Gastrocnemius medialis (tissue), 4 donors: Measurements from ENCODE around the gene SLC12A3. TPM values are rescaled to one million over a fixed set of nuclear protein-coding genes. Genes with fewer than 3 reads are reported as not detected.

Source experiments
- ATAC-seq, 2 donors: fragments of 150-250 bp; one replicate each; pipeline ENCODE4 v1.9.1; 2016
- DNase-seq, 2 donors: peaks; one replicate each; pipeline ENCODE4 v3.0.0-alpha.2; 2019
- H3K27ac ChIP-seq, 4 donors: fragments of 200-600 bp; sonication (generic); 1 replicate in 1 of 4; 2 replicates in 3 of 4; pipeline ENCODE4 v1.5.1; 2016 to 2018; ENCODE audit warnings: mild to moderate bottlenecking in 2 of 4, moderate library complexity in 1 of 4
- H3K27me3 ChIP-seq, 3 donors: fragments of 200-600 bp; sonication (generic) in 2 of 3; 1 replicate in 1 of 3; 2 replicates in 2 of 3; pipeline versions ENCODE4 v1.5.1 to v1.6.0; 2016 to 2019; ENCODE audit warnings: mild to moderate bottlenecking in 1 of 3, moderate library complexity in 1 of 3
- H3K36me3 ChIP-seq, 2 donors: fragments of 200-600 bp; sonication (generic) in 1 of 2; one replicate each; pipeline ENCODE4 v1.5.1; 2017 to 2018
- H3K4me1 ChIP-seq, 2 donors: fragments of 200-600 bp; sonication (generic) in 1 of 2; one replicate each; pipeline ENCODE4 v1.5.1; 2016 to 2017; ENCODE audit warnings: mild to moderate bottlenecking in 2 of 2
- H3K4me3 ChIP-seq, 4 donors: fragments of 200-600 bp; sonication (generic) in 3 of 4; 1 replicate in 1 of 4; 2 replicates in 3 of 4; pipeline ENCODE4 v1.5.1; 2016 to 2019; ENCODE audit warnings: mild to moderate bottlenecking in 2 of 4
- H3K9me3 ChIP-seq, 3 donors: fragments of 200-600 bp; sonication (generic) in 2 of 3; 1 replicate in 1 of 3; 2 replicates in 2 of 3; pipeline ENCODE4 v1.5.1; 2016 to 2019
- CTCF ChIP-seq, 5 experiments: fragments of 450-650 bp in 3 of 5; fragments of 200-600 bp in 2 of 5; sonication (generic) in 2 of 5; IDR thresholded peaks in 4 of 5; conservative IDR thresholded peaks in 1 of 5; 1 replicate in 4 of 5; 2 replicates in 1 of 5; pipeline ENCODE4 v1.5.1; 2016 to 2019; ENCODE audit warnings: antibody characterized with exemption in 5 of 5, mild to moderate bottlenecking in 3 of 5, moderate library complexity in 3 of 5
- POLR2A ChIP-seq, 2 donors: fragments of 450-650 bp; IDR thresholded peaks; one replicate each; pipeline ENCODE4 v1.6.1; 2017; ENCODE audit warnings: antibody characterized with exemption in 2 of 2, mild to moderate bottlenecking in 2 of 2, moderate library complexity in 2 of 2
- in situ Hi-C, 4 donors: fragments of 200-750 bp; cut with MboI; loops; one replicate each; pipeline versions ENCODE4 v1.15.0 to v1.8.0; 2017; ENCODE audit warnings: low sequenced_read_pairs in 4 of 4
- intact Hi-C: fragments of 100-400 bp; cut with DNase I; formaldehyde crosslinking; loops from one replicate; pipeline ENCODE4 v1.15.1; 2023; ENCODE audit warnings: low total_unique reads
- total RNA-seq, 4 donors: library from RNA; depleted of rRNA; stranded (reverse); fragments of >200 nt; gene quantifications; one replicate each; pipeline versions ENCODE4 v1.1.0 to v1.2.3, GENCODE V29; 2016

Gene SLC12A3
- total RNA-seq, 4 donors from 2014 or later, result not detected

- ATAC-seq, result no peak
- no peak overlapping the region for H3K27ac ChIP-seq
- in situ Hi-C loops (no loop called here), intact Hi-C loops (no loop called here)
- H3K4me1 ChIP-seq, result no peaks in the 10 kb centered on the region
- no peaks in the 10 kb centered on the region for H3K9me3 ChIP-seq
- no peaks in the 10 kb centered on the region for H3K27me3 ChIP-seq
- TF ChIP-seq POLR2A (IDR thresholded peaks at IDR 0.05), result no peak
- TF ChIP-seq CTCF (IDR thresholded peaks at IDR 0.05 in 4 of 5, conservative IDR thresholded peaks at IDR 0.05 in 1 of 5), result no peak
- DNase-seq, result no peak
- H3K4me3 ChIP-seq, result no peak overlapping the region
- peaks cover 2 to 76% of the 10 kb centered on the region in 2 donors for H3K36me3 ChIP-seq
Observed at GRCh38 chr16:56943761-56944375, 78.9 kb downstream of the SLC12A3 start.

- no peak for DNase-seq
- TF ChIP-seq POLR2A (IDR thresholded peaks at IDR 0.05) (no peak), CTCF (IDR thresholded peaks at IDR 0.05 in 4 of 5, conservative IDR thresholded peaks at IDR 0.05 in 1 of 5) (no peak)
- H3K27me3 ChIP-seq, result no peaks in the 10 kb centered on the region
- intact Hi-C loops, result no loop called here
- H3K27ac ChIP-seq, result no peak overlapping the region
- H3K36me3 ChIP-seq, result peaks cover 2 to 63% of the 10 kb centered on the region in 2 donors
- ATAC-seq, result no peak
- H3K9me3 ChIP-seq, result no peaks in the 10 kb centered on the region
- in situ Hi-C loops, result no loop called here
- no peaks in the 10 kb centered on the region for H3K4me1 ChIP-seq
- H3K4me3 ChIP-seq, result no peak overlapping the region
Observed at GRCh38 chr16:56944954-56945839, 80.2 kb downstream of the SLC12A3 start.

GRCh38 chr16:56945847-56946527, 81.0 kb downstream of the SLC12A3 start:
- intact Hi-C loops (no loop called here), in situ Hi-C loops (no loop called here)
- DNase-seq, result no peak
- no peak for ATAC-seq
- Histone ChIP-seq H3K4me3 (no peak overlapping the region), H3K36me3 (peaks cover 0 to 55% of the 10 kb centered on the region in 2 donors), H3K27ac (no peak overlapping the region), H3K27me3 (no peaks in the 10 kb centered on the region), H3K4me1 (no peaks in the 10 kb centered on the region), H3K9me3 (no peaks in the 10 kb centered on the region)
- no peak for TF ChIP-seq CTCF (IDR thresholded peaks at IDR 0.05 in 4 of 5, conservative IDR thresholded peaks at IDR 0.05 in 1 of 5)
- no peak for TF ChIP-seq POLR2A (IDR thresholded peaks at IDR 0.05)

GRCh38 chr16:56946767-56947603, 82.0 kb downstream of the SLC12A3 start:
- intact Hi-C loops (no loop called here), in situ Hi-C loops (no loop called here)
- H3K27ac ChIP-seq, result no peak overlapping the region
- H3K4me1 ChIP-seq, result no peaks in the 10 kb centered on the region
- DNase-seq, result no peak
- H3K27me3 ChIP-seq, result no peaks in the 10 kb centered on the region
- no peak overlapping the region for H3K4me3 ChIP-seq
- H3K36me3 ChIP-seq, result peaks cover 0 to 45% of the 10 kb centered on the region in 2 donors
- H3K9me3 ChIP-seq, result no peaks in the 10 kb centered on the region
- TF ChIP-seq POLR2A (IDR thresholded peaks at IDR 0.05) (no peak), CTCF (IDR thresholded peaks at IDR 0.05 in 4 of 5, conservative IDR thresholded peaks at IDR 0.05 in 1 of 5) (no peak)
- no peak for ATAC-seq
